Measurements from ENCODE around the gene POTEE. TPM values are rescaled to one million over a fixed set of nuclear protein-coding genes. Genes with fewer than 3 reads are reported as not detected.
"Not testable (repeated sequence)": the region's sequence is repeated elsewhere in the genome, so short reads cannot be mapped to it uniquely, and the experiment has no call there.

Gene POTEE
- total and polyA plus RNA-seq, 7 donors, result not detected

DNA sequence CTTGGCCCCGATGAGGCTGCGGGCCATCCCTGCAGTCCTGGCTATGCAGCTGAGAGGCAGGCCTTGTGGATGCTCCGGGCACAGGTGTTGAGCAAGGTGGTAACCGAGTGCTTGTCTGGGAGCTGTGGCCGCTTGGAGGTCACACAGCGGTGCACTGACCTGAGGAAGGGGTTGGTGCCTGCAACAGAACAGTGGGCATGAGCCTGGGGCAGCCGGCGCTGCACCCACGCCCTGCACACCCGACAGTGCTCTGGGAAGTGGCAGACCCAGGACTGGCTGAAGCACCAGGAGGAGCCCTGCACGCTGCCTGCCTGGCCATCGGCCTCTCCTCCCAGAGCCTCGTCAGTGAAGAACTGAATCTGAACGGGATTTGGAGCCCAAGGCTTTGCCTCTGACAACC lies 8.2 kb upstream of the POTEE start:
- intact Hi-C loops (cut with DNase I), result no loop called here
- no peaks in the 10 kb centered on the region for H3K9me3 ChIP-seq
- no peak for ATAC-seq
- no peaks in the 10 kb centered on the region for H3K27me3 ChIP-seq (ENCODE audit: insufficient read depth in 3 of 3, low read length in 2 of 3)
- no peaks in the 10 kb centered on the region for H3K36me3 ChIP-seq (ENCODE audit: insufficient read depth in 1 of 2, low read depth in 1 of 2)
- H3K4me3 ChIP-seq, result no peak overlapping the region
- H3K27ac ChIP-seq, result no peak overlapping the region
- no peaks in the 10 kb centered on the region for H3K4me1 ChIP-seq
- DNase-seq, result no peak
- TF ChIP-seq, protein P1, sequence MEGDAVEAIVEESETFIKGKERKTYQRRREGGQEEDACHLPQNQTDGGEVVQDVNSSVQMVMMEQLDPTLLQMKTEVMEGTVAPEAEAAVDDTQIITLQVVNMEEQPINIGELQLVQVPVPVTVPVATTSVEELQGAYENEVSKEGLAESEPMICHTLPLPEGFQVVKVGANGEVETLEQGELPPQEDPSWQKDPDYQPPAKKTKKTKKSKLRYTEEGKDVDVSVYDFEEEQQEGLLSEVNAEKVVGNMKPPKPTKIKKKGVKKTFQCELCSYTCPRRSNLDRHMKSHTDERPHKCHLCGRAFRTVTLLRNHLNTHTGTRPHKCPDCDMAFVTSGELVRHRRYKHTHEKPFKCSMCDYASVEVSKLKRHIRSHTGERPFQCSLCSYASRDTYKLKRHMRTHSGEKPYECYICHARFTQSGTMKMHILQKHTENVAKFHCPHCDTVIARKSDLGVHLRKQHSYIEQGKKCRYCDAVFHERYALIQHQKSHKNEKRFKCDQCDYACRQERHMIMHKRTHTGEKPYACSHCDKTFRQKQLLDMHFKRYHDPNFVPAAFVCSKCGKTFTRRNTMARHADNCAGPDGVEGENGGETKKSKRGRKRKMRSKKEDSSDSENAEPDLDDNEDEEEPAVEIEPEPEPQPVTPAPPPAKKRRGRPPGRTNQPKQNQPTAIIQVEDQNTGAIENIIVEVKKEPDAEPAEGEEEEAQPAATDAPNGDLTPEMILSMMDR (IDR thresholded peaks at IDR 0.05), result no peak
- 87 to 93% (median 90%) methylated on average over 12 to 14 of the region's 14 CpGs for WGBS, 3 donors

DNA sequence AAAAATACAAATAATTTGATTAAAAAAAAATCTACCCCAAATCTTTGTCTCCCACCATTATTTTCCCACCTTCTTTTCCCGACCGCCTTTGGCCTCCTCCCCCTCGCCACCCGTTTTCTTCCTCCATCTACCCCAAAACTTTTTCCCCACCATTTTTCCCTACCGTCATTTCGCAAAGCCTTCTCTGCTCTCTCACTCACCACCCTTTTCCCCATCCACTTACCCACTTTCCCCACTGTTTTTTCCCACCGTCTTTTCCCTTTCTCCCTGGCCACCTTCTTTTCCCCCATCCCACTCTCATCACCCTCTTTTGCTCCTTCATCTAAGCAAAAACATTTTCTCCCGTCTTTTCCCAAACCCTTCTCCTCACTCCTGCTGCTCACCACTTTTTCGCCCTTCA lies 1.5 kb upstream of the POTEE start:
- H3K27me3 ChIP-seq (ENCODE audit: insufficient read depth in 3 of 3, low read length in 2 of 3); intact Hi-C loops (cut with DNase I); ATAC-seq; H3K36me3 ChIP-seq (ENCODE audit: insufficient read depth in 1 of 2, low read depth in 1 of 2); H3K4me1 ChIP-seq; H3K4me3 ChIP-seq; H3K9me3 ChIP-seq; H3K27ac ChIP-seq; DNase-seq: not testable (repeated sequence)
- WGBS, 3 donors, result 80 to 88% (median 88%) methylated on average over 1 to 7 of the region's 9 CpGs

DNA sequence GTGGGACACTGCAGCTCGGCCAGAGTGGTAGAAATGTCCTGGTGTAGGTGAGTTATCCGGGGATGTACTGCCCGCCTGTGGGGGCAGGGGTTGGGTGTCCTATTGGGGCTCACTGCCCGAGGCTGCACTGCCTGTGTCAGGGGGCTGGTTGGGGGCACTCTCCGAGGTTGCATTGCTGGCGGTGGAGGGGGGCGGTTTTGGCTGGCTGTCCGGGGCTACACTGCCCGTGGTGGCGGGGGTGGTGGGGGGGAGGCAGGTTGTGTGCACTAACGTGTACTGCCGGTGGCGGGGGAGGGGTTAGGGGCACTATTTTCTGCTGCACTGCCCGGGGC lies 403 bp downstream of the POTEE start:
- H3K27me3 ChIP-seq (ENCODE audit: insufficient read depth in 3 of 3, low read length in 2 of 3); H3K9me3 ChIP-seq; H3K4me1 ChIP-seq; H3K36me3 ChIP-seq (ENCODE audit: insufficient read depth in 1 of 2, low read depth in 1 of 2); H3K27ac ChIP-seq; ATAC-seq; DNase-seq; H3K4me3 ChIP-seq; intact Hi-C loops (cut with DNase I): not testable (repeated sequence)
- 40 to 91% (median 82%) methylated on average over 1 to 14 of the region's 14 CpGs for WGBS, 3 donors

DNA sequence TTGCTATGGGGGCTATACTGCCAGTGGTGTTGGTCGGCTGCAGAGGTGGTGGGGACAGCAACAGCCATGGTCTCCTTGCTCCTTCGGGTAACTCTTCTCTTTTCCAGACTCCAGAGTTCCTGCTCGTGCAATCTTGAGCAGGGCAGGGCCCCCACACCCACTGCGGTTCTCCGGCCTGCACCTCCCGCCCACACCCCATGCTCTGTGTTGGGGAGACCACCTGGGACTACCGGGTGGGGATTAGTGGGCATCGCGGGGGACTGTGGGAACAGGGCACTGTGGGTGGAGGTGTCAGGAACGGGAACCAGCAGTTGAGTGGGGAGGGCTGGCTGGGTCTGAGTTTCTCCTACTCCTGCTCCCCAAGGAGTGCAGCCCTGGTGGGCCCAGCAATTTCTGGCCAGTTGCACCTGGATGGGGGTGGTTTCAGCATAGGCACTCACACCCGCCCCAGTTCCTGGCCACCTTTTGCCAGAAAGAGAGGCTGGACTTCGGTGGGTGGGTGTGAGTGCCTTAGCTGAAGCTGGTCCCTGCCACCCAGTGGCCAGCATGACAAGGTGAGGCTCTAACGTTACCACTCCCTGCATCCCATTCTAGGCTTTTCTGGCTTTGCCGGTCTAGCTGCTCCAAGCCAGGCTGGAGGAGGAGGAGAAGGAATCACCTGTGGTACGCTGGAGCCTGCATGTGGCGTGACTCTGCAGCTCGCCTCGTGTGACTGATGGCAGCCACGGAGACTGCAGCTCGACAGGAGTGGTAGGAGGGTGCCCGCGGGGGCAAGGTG lies 1.3 kb downstream of the POTEE start:
- H3K4me3 ChIP-seq; H3K27me3 ChIP-seq (ENCODE audit: insufficient read depth in 3 of 3, low read length in 2 of 3); ATAC-seq; H3K36me3 ChIP-seq (ENCODE audit: insufficient read depth in 1 of 2, low read depth in 1 of 2); H3K4me1 ChIP-seq; H3K9me3 ChIP-seq; intact Hi-C loops (cut with DNase I); DNase-seq; H3K27ac ChIP-seq: not testable (repeated sequence)
- 85 to 87% (median 85%) methylated on average over 4 to 14 of the region's 22 CpGs for WGBS, 3 donors

DNA sequence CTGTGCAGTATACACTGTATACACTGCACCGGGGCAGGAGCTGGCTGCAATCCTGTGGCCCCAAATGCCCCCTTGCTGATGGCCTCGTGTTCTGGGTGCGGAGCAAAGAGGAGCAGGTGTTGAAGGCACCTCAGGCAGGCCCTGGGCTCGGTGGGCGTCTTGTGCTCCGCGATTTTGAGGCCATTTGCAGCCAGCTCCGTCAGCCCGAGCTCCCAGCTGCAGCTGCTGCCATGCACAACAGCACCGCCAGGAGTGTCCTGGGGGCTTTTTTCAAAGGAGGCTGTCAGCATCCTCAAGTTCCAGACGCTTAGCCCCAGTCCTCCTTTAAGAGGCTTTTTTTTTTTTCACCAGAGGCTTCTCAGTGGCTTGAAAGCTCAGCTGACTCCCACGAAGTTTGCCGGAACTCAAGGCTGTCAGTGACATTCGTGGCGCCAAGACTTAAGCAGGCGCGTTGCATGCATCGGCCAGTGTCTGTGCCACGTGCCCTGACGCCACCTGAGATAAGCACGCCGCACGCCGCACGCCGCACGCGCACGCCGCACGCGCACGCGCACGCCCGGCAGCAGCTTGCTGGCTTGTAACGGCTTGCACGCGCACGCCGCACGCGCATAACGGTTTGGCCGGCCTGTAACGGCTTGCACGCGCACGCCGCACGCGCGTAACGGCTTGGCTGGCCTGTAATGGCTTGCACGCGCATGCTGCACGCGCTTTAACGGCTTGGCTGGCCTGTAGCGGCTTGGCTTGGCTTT lies 8.1 kb downstream of the POTEE start:
- H3K27ac ChIP-seq; H3K4me1 ChIP-seq; H3K27me3 ChIP-seq (ENCODE audit: insufficient read depth in 3 of 3, low read length in 2 of 3); H3K9me3 ChIP-seq; DNase-seq; H3K36me3 ChIP-seq (ENCODE audit: insufficient read depth in 1 of 2, low read depth in 1 of 2); H3K4me3 ChIP-seq; intact Hi-C loops (cut with DNase I); ATAC-seq: not testable (repeated sequence)
- 93 to 95% (median 95%) methylated on average over 17 to 43 of the region's 60 CpGs for WGBS, 3 donors

DNA sequence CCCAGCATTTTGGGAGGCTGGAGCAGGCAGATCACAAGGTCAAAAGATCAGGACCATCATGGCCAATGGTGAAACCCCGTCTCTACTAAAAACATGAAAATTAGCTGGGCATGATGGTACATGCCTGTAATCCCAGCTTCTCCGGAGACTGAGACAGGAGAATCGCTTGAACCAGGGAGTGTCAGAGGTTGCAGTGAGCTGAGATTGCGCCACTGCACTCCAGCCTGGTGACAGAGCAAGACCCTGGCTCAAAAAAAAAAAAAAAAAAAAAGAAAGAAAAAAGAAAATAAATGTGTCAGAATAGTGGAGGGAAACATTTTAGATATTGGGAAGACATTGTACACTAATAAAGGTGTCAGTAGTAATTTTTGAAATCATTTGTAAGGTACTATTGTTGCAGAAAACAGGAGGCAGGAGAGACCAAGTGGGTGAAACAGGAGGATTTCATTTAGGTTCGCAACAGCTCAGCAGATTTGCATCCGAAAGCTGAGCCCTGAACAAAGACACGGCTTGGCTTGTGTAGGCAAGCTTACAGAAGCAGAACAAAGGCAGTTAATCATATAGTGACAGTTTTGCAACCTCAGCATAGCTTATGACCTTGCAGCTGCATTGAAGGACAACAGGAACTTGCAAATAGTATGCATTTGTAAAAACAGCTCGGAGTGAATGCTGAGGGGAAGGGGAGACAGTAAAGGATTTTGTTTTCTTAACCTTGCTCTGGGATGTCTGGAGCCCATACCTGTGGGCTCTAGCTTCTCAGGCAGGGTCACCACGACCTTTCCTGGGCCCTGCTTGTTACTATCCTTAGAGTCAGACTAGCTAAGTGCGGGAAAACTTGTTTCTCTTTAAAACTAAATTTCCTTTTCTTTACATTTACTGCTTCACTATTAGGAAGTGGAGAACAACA lies 26.5 kb downstream of the POTEE start:
- DNase-seq; H3K27me3 ChIP-seq (ENCODE audit: insufficient read depth in 3 of 3, low read length in 2 of 3); H3K4me3 ChIP-seq; H3K9me3 ChIP-seq; H3K27ac ChIP-seq; ATAC-seq; intact Hi-C loops (cut with DNase I); H3K36me3 ChIP-seq (ENCODE audit: insufficient read depth in 1 of 2, low read depth in 1 of 2); H3K4me1 ChIP-seq: not testable (repeated sequence)
- 29 to 45% (median 33%) methylated on average over 6 to 8 of the region's 10 CpGs for WGBS, 3 donors

Other genes with a start within 250 kb of the POTEE start
- gene FAM168B, start 116.1 kb upstream of the POTEE start, total RNA-seq, result 100 to 1,000 TPM in 2 of 4 donors, 10 to 100 TPM in 2; 63.1 to 130 (median 105) TPM
- gene FAM168B, start 116.1 kb upstream of the POTEE start, polyA plus RNA-seq, result 100 to 1,000 TPM in 1 of 3 donors, 10 to 100 TPM in 2; 39.2 to 155 (median 98.8) TPM
- gene PLEKHB2, start 104.2 kb upstream of the POTEE start, total RNA-seq, result 10 to 100 TPM; 24.7 to 67.6 (median 28.7) TPM
- gene PLEKHB2, start 104.2 kb upstream of the POTEE start, polyA plus RNA-seq, result 10 to 100 TPM; 17.9 to 81.4 (median 74.7) TPM
- not detected for gene RAB6D, start 154.6 kb downstream of the POTEE start, total RNA-seq
- under 1 TPM; 0.01 to 0.07 (median 0.04) TPM for gene RAB6D, start 154.6 kb downstream of the POTEE start, polyA plus RNA-seq

Measured in psoas muscle (tissue), 8 donors.